IMR-90 (cell line): ENCODE results near the gene FAIM. TPM values are rescaled to one million over a fixed set of nuclear protein-coding genes. Genes with fewer than 3 reads are reported as not detected.

ENCODE experiments used
- ATAC-seq: fragments of 200-7000 bp; cut with Tn5 transposase; 2 replicates; pipeline ENCODE4 v1.9.1; 2020; ENCODE audit warnings: low read depth, mild to moderate bottlenecking, moderate library complexity
- BruUV-seq: library from RNA; stranded (reverse); fragments of 400-500 nt; replicated peaks from 2 replicates; lab custom pipeline; 2021; lab: Mats Ljungman, UMichigan
- CTCF ChIA-PET: fragments of 300-600 bp; formaldehyde crosslinking; extraction: SDS; loops from one replicate; lab custom pipeline; 2021; ENCODE audit warnings: antibody characterized with exemption; lab: Yijun Ruan, JAX
- POLR2A ChIA-PET: fragments of 300-600 bp; sonication (Branson Sonifier 250); formaldehyde crosslinking; loops from one replicate; lab custom pipeline; 2022; ENCODE audit warnings: antibody characterized with exemption; ENCODE audit not compliant: unreplicated experiment; lab: Charles Lee
- DNase-seq: peaks from one replicate; pipeline ENCODE4 v3.0.0; 2013
- H2AFZ ChIP-seq: replicated peaks from 2 replicates; pipeline ENCODE3; 2013; ENCODE audit warnings: low read length, mild to moderate bottlenecking; ENCODE audit not compliant: poor library complexity
- H2AK5ac ChIP-seq: 2 replicates; pipeline ENCODE4 v1.6.1; 2013; ENCODE audit warnings: low read depth, low read length, inconsistent platforms
- H2AK9ac ChIP-seq: replicated peaks from 2 replicates; pipeline ENCODE3; 2013; ENCODE audit warnings: mild to moderate bottlenecking, low read depth, low read length, moderate library complexity; ENCODE audit not compliant: poor library complexity
- H2BK120ac ChIP-seq: 2 replicates; pipeline ENCODE4 v1.6.1; 2013; ENCODE audit warnings: low read depth, low read length, inconsistent platforms
- H2BK15ac ChIP-seq: 3 replicates; pipeline ENCODE4 v1.6.1; 2013; ENCODE audit warnings: low read depth, low read length, inconsistent platforms
- H2BK20ac ChIP-seq: 2 replicates; pipeline ENCODE4 v1.6.1; 2013; ENCODE audit warnings: low read depth, mild to moderate bottlenecking, inconsistent platforms, low read length, moderate library complexity
- H2BK5ac ChIP-seq: 2 replicates; pipeline ENCODE4 v1.6.1; 2013; ENCODE audit warnings: mild to moderate bottlenecking, low read depth, low read length, inconsistent platforms; ENCODE audit not compliant: poor library complexity, severe bottlenecking
- H3K14ac ChIP-seq: replicated peaks from 2 replicates; pipeline ENCODE4 v1.6.1; 2013; ENCODE audit warnings: low read depth, low read length, inconsistent platforms
- H3K18ac ChIP-seq: 2 replicates; pipeline ENCODE4 v1.6.1; 2013; ENCODE audit warnings: low read depth, low read length, control low read depth
- H3K23ac ChIP-seq: 2 replicates; pipeline ENCODE4 v1.6.1; 2013; ENCODE audit warnings: low read depth, low read length, inconsistent platforms
- H3K27ac ChIP-seq: 2 replicates; pipeline ENCODE4 v1.5.1; 2013; ENCODE audit warnings: mild to moderate bottlenecking, control low read depth, low read length; ENCODE audit not compliant: insufficient read depth
- H3K27me3 ChIP-seq: 2 replicates; pipeline ENCODE4 v1.6.1; 2013; ENCODE audit warnings: low read length; ENCODE audit not compliant: control insufficient read depth, insufficient read depth
- H3K36me3 ChIP-seq: 2 replicates; pipeline ENCODE4 v1.6.1; 2013; ENCODE audit warnings: low read length, mixed read lengths; ENCODE audit not compliant: control insufficient read depth, insufficient read depth
- H3K4ac ChIP-seq: 2 replicates; pipeline ENCODE4 v1.6.1; 2013; ENCODE audit warnings: low read depth, low read length, inconsistent platforms
- H3K4me1 ChIP-seq: 2 replicates; pipeline ENCODE4 v1.6.1; 2013; ENCODE audit warnings: low read length, mixed read lengths; ENCODE audit not compliant: control insufficient read depth, insufficient read depth
- H3K4me2 ChIP-seq: 2 replicates; pipeline ENCODE4 v1.6.1; 2013; ENCODE audit warnings: low read depth, mild to moderate bottlenecking, control low read depth, low read length, moderate library complexity
- H3K4me3 ChIP-seq: 2 replicates; pipeline ENCODE4 v1.5.1; 2013; ENCODE audit warnings: low read depth, mild to moderate bottlenecking, control low read depth, low read length, moderate library complexity; ENCODE audit not compliant: insufficient read depth
- H3K56ac ChIP-seq: 2 replicates; pipeline ENCODE4 v1.6.1; 2013; ENCODE audit warnings: low read length, inconsistent platforms; ENCODE audit not compliant: insufficient read depth; ENCODE audit errors: extremely low read depth
- H3K79me1 ChIP-seq, 2 experiments: 2 replicates each; pipeline ENCODE4 v1.6.1; 2013; ENCODE audit warnings: low read length in 2 of 2, inconsistent platforms in 1 of 2, low read depth in 1 of 2
- H3K9ac ChIP-seq: 2 replicates; pipeline ENCODE4 v1.6.1; 2013; ENCODE audit warnings: low read depth, low read length, control low read depth
- H3K9me1 ChIP-seq: 2 replicates; pipeline ENCODE4 v1.6.1; 2013; ENCODE audit warnings: low read length, inconsistent platforms; ENCODE audit not compliant: insufficient read depth
- H3K9me3 ChIP-seq: 2 replicates; pipeline ENCODE4 v1.6.1; 2013; ENCODE audit warnings: low read length; ENCODE audit not compliant: control insufficient read depth, insufficient read depth
- H4K20me1 ChIP-seq: 2 replicates; pipeline ENCODE4 v1.6.1; 2013; ENCODE audit warnings: low read length, inconsistent platforms; ENCODE audit not compliant: insufficient read depth
- H4K5ac ChIP-seq: 2 replicates; pipeline ENCODE4 v1.6.1; 2013; ENCODE audit warnings: mild to moderate bottlenecking, low read depth, low read length, control low read depth
- H4K8ac ChIP-seq, 2 experiments: 2 replicates each; pipeline ENCODE4 v1.6.1; 2013; ENCODE audit warnings: low read depth in 2 of 2, low read length in 2 of 2, control low read depth in 1 of 2, inconsistent platforms in 1 of 2
- H4K91ac ChIP-seq: 2 replicates; pipeline ENCODE4 v1.6.1; 2013; ENCODE audit warnings: low read depth, low read length, inconsistent platforms; ENCODE audit not compliant: insufficient read depth
- BHLHE40 ChIP-seq: fragments of 150-350 bp; IDR thresholded peaks from 2 replicates; pipeline ENCODE4 v1.6.1; 2016; ENCODE audit warnings: mild to moderate bottlenecking, low read depth, low read length
- CEBPB ChIP-seq: IDR thresholded peaks from 2 replicates; pipeline ENCODE4 v1.6.1; 2012; ENCODE audit warnings: low read depth, low read length, improper control_type of control experiment
- CHD1 ChIP-seq: IDR thresholded peaks from 2 replicates; pipeline ENCODE4 v1.6.1; 2012; ENCODE audit warnings: low read depth, low read length, improper control_type of control experiment
- CTCF ChIP-seq: conservative IDR thresholded peaks from 2 replicates; pipeline ENCODE4 v1.5.1; 2012; ENCODE audit warnings: mild to moderate bottlenecking, low read depth, low read length, improper control_type of control experiment
- ELK1 ChIP-seq: fragments of 150-350 bp; IDR thresholded peaks from 2 replicates; pipeline ENCODE4 v1.6.1; 2016; ENCODE audit warnings: low read depth, mild to moderate bottlenecking, low read length, moderate library complexity, borderline replicate concordance
- FOS ChIP-seq: fragments of 150-350 bp; IDR thresholded peaks from 2 replicates; pipeline ENCODE4 v1.6.1; 2016; ENCODE audit warnings: low read depth, low read length
- MAFK ChIP-seq: IDR thresholded peaks from 2 replicates; pipeline ENCODE4 v1.6.1; 2012; ENCODE audit warnings: low read depth, low read length, improper control_type of control experiment
- MAZ ChIP-seq: IDR thresholded peaks from 2 replicates; pipeline ENCODE4 v1.6.1; 2012; ENCODE audit warnings: low read depth, mild to moderate bottlenecking, low read length, improper control_type of control experiment, moderate library complexity, borderline replicate concordance
- MXI1 ChIP-seq: IDR thresholded peaks from 2 replicates; pipeline ENCODE4 v1.6.1; 2012; ENCODE audit warnings: low read depth, mild to moderate bottlenecking, low read length, moderate library complexity, borderline replicate concordance
- NFE2L2 ChIP-seq: fragments of 150-350 bp; IDR thresholded peaks from 2 replicates; pipeline ENCODE4 v1.6.1; 2016; ENCODE audit warnings: low read depth, mild to moderate bottlenecking, low read length
- POLR2A ChIP-seq: IDR thresholded peaks from 2 replicates; pipeline ENCODE4 v1.6.1; 2012; ENCODE audit warnings: mild to moderate bottlenecking, low read depth, low read length
- RAD21 ChIP-seq: IDR thresholded peaks from 2 replicates; pipeline ENCODE4 v1.6.1; 2012; ENCODE audit warnings: low read length, improper control_type of control experiment
- RCOR1 ChIP-seq: IDR thresholded peaks from 2 replicates; pipeline ENCODE4 v1.6.1; 2012; ENCODE audit warnings: mild to moderate bottlenecking, low read length, improper control_type of control experiment; ENCODE audit not compliant: insufficient replicate concordance
- RFX5 ChIP-seq: IDR thresholded peaks from 2 replicates; pipeline ENCODE4 v1.8.0; 2012; ENCODE audit warnings: low read depth, mild to moderate bottlenecking, low read length, moderate library complexity
- SMC3 ChIP-seq: fragments of 150-350 bp; IDR thresholded peaks from 2 replicates; pipeline ENCODE4 v1.6.1; 2016; ENCODE audit warnings: low read depth, mild to moderate bottlenecking, antibody characterized with exemption, low read length, moderate library complexity
- USF2 ChIP-seq: fragments of 150-350 bp; IDR thresholded peaks from 2 replicates; pipeline ENCODE4 v1.6.1; 2017; ENCODE audit warnings: mild to moderate bottlenecking, antibody characterized with exemption, low read length, low read depth
- WGBS, 2 experiments: methylation state at CpG; one replicate each; pipeline versions ENCODE4 v1.1.5 to v1.1.7; 2013; ENCODE audit warnings: missing lambda C conversion rate in 2 of 2; ENCODE audit not compliant: insufficient read length in 1 of 2; ENCODE audit errors: extremely low coverage in 2 of 2; 5-methylcytosine and 5-hydroxymethylcytosine counted together
- dilution Hi-C: fragments of 300-500 bp; cut with HindIII; formaldehyde crosslinking; loops from one replicate; pipeline ENCODE4 v1.14.3; 2018; ENCODE audit warnings: low sequenced_read_pairs; ENCODE audit not compliant: unreplicated experiment
- in situ Hi-C: fragments of 300-500 bp; cut with MboI; formaldehyde crosslinking; loops from 3 replicates; pipeline ENCODE4 v1.14.3; 2019; ENCODE audit warnings: low sequenced_read_pairs, inconsistent platforms, mixed read lengths
- intact Hi-C: fragments of 100-400 bp; cut with micrococcal nuclease; formaldehyde crosslinking; loops from 2 replicates; pipeline ENCODE4 v1.10.0; 2022
- polyA plus RNA-seq, 3 experiments: library from polyadenylated mRNA; depleted of rRNA; stranded (reverse); fragments of >200 nt; gene quantifications; 2 replicates each; pipeline ENCODE4 v1.2.3, GENCODE V29; 2012; ENCODE audit warnings: low replicate concordance in 1 of 3
- total RNA-seq: library from RNA; depleted of rRNA; stranded (reverse); fragments of >200 nt; gene quantifications from 2 replicates; pipeline ENCODE4 v1.2.3, GENCODE V29; 2012

Gene FAIM
- total and polyA plus RNA-seq, 2 of the 4 experiments (the other 2 are of a cell fraction), result 2.5 to 3.4 TPM

GRCh38 chr3:138668107-138668506, 59.5 kb downstream of the FAIM start:
- Histone ChIP-seq H3K9ac (no peak overlapping the region), H2BK120ac (no peak overlapping the region), H2BK15ac (no peak overlapping the region), H3K18ac (no peak overlapping the region), H3K9me1 (no peaks in the 10 kb centered on the region; the same call in 1 of the 2 replicates), H3K4ac (no peak overlapping the region), H2BK20ac (no peak overlapping the region), H3K9me3 (no peaks in the 10 kb centered on the region), H2AK9ac (no peak overlapping the region), H3K27ac (no peak overlapping the region), H2AFZ (no peak overlapping the region), H3K23ac (no peak overlapping the region), H3K4me1 (no peaks in the 10 kb centered on the region), H4K20me1 (no peaks in the 10 kb centered on the region), H2AK5ac (no peak overlapping the region), H4K5ac (no peak overlapping the region), H3K4me2 (no peak overlapping the region), H3K56ac (no peak overlapping the region), H3K14ac (no peak overlapping the region), H4K8ac (no peak overlapping the region), H2BK5ac (no peak overlapping the region), H3K27me3 (no peaks in the 10 kb centered on the region), H4K91ac (no peak overlapping the region), H3K4me3 (no peak overlapping the region), H3K79me1 (no peaks in the 10 kb centered on the region), H3K36me3 (peaks cover 7% of the 10 kb centered on the region)
- ChIA-PET CTCF (no interaction called here), POLR2A (no interaction called here)
- no peak for ATAC-seq
- dilution Hi-C loops (no loop called here), intact Hi-C loops (no loop called here), in situ Hi-C loops (no loop called here)
- WGBS, 2 experiments, result no CpG with 5 or more reads among the region's 1 CpG
- no TSS peak for BruUV-seq
- TF ChIP-seq ELK1 (no peak), CTCF (no peak), CEBPB (no peak), MAZ (no peak), RFX5 (no peak), NFE2L2 (no peak), SMC3 (no peak), MXI1 (no peak), USF2 (no peak), CHD1 (no peak), POLR2A (no peak), RAD21 (no peak), MAFK (no peak), FOS (no peak), BHLHE40 (no peak), RCOR1 (no peak)
- no peak for DNase-seq
